Erythroblast (primary cell): ENCODE data around the gene IFI44L.

Experiments used
- GATA1 ChIP-seq: IDR thresholded peaks from 2 replicates; pipeline ENCODE4 v1.6.1; 2011; ENCODE audit warnings: low read depth, mild to moderate bottlenecking, control low read depth, low read length, moderate library complexity
- POLR2A ChIP-seq: IDR thresholded peaks from 2 replicates; pipeline ENCODE4 v1.6.1; 2011; ENCODE audit warnings: mild to moderate bottlenecking, low read length

DNA sequence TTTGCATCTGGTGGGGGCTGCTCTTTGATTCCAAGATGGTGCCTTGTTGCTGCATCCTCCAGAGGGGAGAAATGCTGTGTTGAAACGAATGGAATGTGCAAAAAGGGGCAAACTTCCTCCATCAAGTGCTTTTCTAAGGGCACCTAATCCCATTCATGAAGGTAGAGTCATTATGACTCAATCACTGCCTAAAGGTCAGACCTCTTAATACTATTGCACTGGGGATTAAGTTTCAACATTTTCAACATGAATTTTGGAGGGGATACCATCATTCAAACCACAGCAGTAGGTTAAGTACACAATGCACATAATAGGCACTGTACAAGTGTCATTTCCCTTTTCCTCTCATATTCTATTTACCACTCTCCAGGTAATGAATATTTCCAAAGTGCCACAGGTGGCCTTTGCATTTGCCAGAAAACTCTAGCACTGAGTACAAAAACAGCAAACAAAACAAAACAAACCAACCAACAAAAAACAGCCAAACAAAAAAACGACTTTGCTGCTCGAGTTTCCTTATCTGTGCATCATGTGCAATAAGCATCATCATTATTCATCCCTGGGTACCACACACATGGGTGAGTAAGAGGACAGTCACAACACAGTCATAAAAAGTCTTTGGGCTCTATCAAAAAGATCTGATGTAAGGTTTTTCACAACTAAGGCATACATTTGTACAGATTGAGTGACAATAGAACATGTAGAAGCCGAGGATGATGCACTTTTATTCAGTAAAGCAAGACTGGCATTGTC lies 71.9 kb downstream of the IFI44L start:
- TF ChIP-seq POLR2A: no peak
- TF ChIP-seq GATA1: no peak
